Gastroesophageal sphincter (tissue), 3 donors: Measurements from ENCODE around the gene RPL19.

Experiments
- EP300 ChIP-seq: sonication (generic); formaldehyde crosslinking; IDR thresholded peaks from one replicate; pipeline ENCODE4 v1.6.1; 2017; ENCODE audit warnings: antibody characterized with exemption, mild to moderate bottlenecking
- TF ChIP-seq, protein P1 (sequence below), 4 experiments: fragments of 200-600 bp in 2 of 4; fragments of 450-650 bp in 2 of 4; sonication (generic) in 1 of 4; IDR thresholded peaks; one replicate each; pipeline ENCODE4 v1.5.1; 2017 to 2019; ENCODE audit warnings: antibody characterized with exemption in 4 of 4, mild to moderate bottlenecking in 2 of 4, moderate library complexity in 2 of 4

GRCh38 chr17:39219647-39220154 lies 19.6 kb downstream of the RPL19 start:
- TF ChIP-seq, protein P1, sequence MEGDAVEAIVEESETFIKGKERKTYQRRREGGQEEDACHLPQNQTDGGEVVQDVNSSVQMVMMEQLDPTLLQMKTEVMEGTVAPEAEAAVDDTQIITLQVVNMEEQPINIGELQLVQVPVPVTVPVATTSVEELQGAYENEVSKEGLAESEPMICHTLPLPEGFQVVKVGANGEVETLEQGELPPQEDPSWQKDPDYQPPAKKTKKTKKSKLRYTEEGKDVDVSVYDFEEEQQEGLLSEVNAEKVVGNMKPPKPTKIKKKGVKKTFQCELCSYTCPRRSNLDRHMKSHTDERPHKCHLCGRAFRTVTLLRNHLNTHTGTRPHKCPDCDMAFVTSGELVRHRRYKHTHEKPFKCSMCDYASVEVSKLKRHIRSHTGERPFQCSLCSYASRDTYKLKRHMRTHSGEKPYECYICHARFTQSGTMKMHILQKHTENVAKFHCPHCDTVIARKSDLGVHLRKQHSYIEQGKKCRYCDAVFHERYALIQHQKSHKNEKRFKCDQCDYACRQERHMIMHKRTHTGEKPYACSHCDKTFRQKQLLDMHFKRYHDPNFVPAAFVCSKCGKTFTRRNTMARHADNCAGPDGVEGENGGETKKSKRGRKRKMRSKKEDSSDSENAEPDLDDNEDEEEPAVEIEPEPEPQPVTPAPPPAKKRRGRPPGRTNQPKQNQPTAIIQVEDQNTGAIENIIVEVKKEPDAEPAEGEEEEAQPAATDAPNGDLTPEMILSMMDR (IDR thresholded peaks at IDR 0.05), result no peak
- TF ChIP-seq EP300, result no peak
